Erythroblast (primary cell): Measurements from ENCODE around the gene FCHO2.
"Not testable (repeated sequence)": the region's sequence is repeated elsewhere in the genome, so short reads cannot be mapped to it uniquely, and the experiment has no call there.

Experiments used
- DNase-seq, 2 experiments: peaks; one replicate each; lab custom pipeline; 2025; lab: John Stamatoyannopoulos, UW
- GATA1 ChIP-seq: IDR thresholded peaks from 2 replicates; pipeline ENCODE4 v1.6.1; 2011; ENCODE audit warnings: low read depth, mild to moderate bottlenecking, control low read depth, low read length, moderate library complexity
- POLR2A ChIP-seq: IDR thresholded peaks from 2 replicates; pipeline ENCODE4 v1.6.1; 2011; ENCODE audit warnings: mild to moderate bottlenecking, low read length

Gene FCHO2

GRCh38 chr5:72991394-72991793 is 35.6 kb downstream of the FCHO2 start:
- no peak for TF ChIP-seq POLR2A
- DNase-seq = no peak

- no peak for DNase-seq
- TF ChIP-seq GATA1 (no peak), POLR2A (no peak)
These were observed 38.7 kb downstream of the FCHO2 start for GRCh38 chr5:72994578-72994977.

GRCh38 chr5:72996632-72997031 is 40.8 kb downstream of the FCHO2 start:
- no peak for DNase-seq

GRCh38 chr5:72999916-73000315 is 44.1 kb downstream of the FCHO2 start:
- TF ChIP-seq POLR2A = no peak
- TF ChIP-seq GATA1 = no peak
- no peak for DNase-seq

More at GRCh38 chr5:72996632-72997031, 40.8 kb downstream of the FCHO2 start:
- TF ChIP-seq POLR2A (no peak), GATA1 (no peak)

GRCh38 chr5:73005886-73006285 is 50.0 kb downstream of the FCHO2 start:
- no peak for DNase-seq
- no peak for TF ChIP-seq POLR2A

- TF ChIP-seq GATA1 = no peak
- no peak for TF ChIP-seq POLR2A
- no peak for DNase-seq
These were observed 51.2 kb downstream of the FCHO2 start for GRCh38 chr5:73007051-73007450.

GRCh38 chr5:73008831-73009230 is 53.0 kb downstream of the FCHO2 start:
- DNase-seq = no peak
- TF ChIP-seq POLR2A = no peak
- TF ChIP-seq GATA1 = no peak

- not testable (repeated sequence) for DNase-seq
These were observed 55.8 kb downstream of the FCHO2 start for GRCh38 chr5:73011612-73012011.

- DNase-seq = no peak
- TF ChIP-seq POLR2A (no peak), GATA1 (no peak)
These were observed 63.1 kb downstream of the FCHO2 start for GRCh38 chr5:73018892-73019291.

- no peak for DNase-seq
- TF ChIP-seq GATA1 (no peak), POLR2A (no peak)
These were observed 63.9 kb downstream of the FCHO2 start for GRCh38 chr5:73019766-73020165.

GRCh38 chr5:73022471-73023169 is 66.8 kb downstream of the FCHO2 start:
- TF ChIP-seq GATA1 (no peak), POLR2A (no peak)
- no peak for DNase-seq

GRCh38 chr5:73024946-73025544 is 69.2 kb downstream of the FCHO2 start:
- not testable (repeated sequence) for DNase-seq

GRCh38 chr5:73027361-73027760 is 71.5 kb downstream of the FCHO2 start:
- TF ChIP-seq GATA1 = no peak
- peak in 1 of 2 experiments; percentile 6 for DNase-seq

- no peak for TF ChIP-seq POLR2A
- no peak for TF ChIP-seq GATA1
- DNase-seq = no peak
These were observed 72.0 kb downstream of the FCHO2 start for GRCh38 chr5:73027816-73028215.

GRCh38 chr5:73028991-73029595 is 73.3 kb downstream of the FCHO2 start:
- TF ChIP-seq GATA1 (no peak), POLR2A (no peak)
- DNase-seq = peak in 1 of 2 experiments; percentile 5
